MCF 10A (cell line): ENCODE data around the gene MEIS3. TPM values are rescaled to one million over a fixed set of nuclear protein-coding genes. Genes with fewer than 3 reads are reported as not detected.

Experiments
- BruUV-seq: library from RNA; stranded (reverse); fragments of 400-500 nt; replicated peaks from 2 replicates; lab custom pipeline; 2021; lab: Mats Ljungman, UMichigan
- CTCF ChIA-PET: fragments of 300-600 bp; sonication (Branson Sonifier 250); formaldehyde crosslinking; extraction: SDS; loops from one replicate; lab custom pipeline; 2021; ENCODE audit warnings: antibody characterized with exemption, inconsistent platforms; lab: Yijun Ruan, JAX
- POLR2A ChIA-PET: fragments of 300-600, 350-650 bp; sonication (Branson Sonifier 250); formaldehyde crosslinking; extraction: SDS; loops from one replicate; lab custom pipeline; 2020; ENCODE audit warnings: antibody characterized with exemption, inconsistent platforms; lab: Yijun Ruan, JAX
- DNase-seq: peaks from one replicate; pipeline ENCODE4 v3.0.0-alpha.2; 2018; ENCODE audit not compliant: unreplicated experiment
- H3K27ac Mint-ChIP-seq: one replicate; pipeline ENCODE4 v1.8.0; 2022; ENCODE audit warnings: mild to moderate bottlenecking, low read depth, mixed read lengths; ENCODE audit not compliant: unreplicated experiment
- H3K27me3 Mint-ChIP-seq: one replicate; pipeline ENCODE4 v1.8.0; 2022; ENCODE audit warnings: mixed read lengths; ENCODE audit not compliant: insufficient read depth, unreplicated experiment
- H3K36me3 Mint-ChIP-seq: one replicate; pipeline ENCODE4 v1.8.0; 2022; ENCODE audit warnings: mild to moderate bottlenecking, moderate library complexity, mixed read lengths; ENCODE audit not compliant: insufficient read depth, unreplicated experiment
- H3K4me1 Mint-ChIP-seq: one replicate; pipeline ENCODE4 v1.8.0; 2022; ENCODE audit warnings: mixed read lengths; ENCODE audit not compliant: insufficient read depth, unreplicated experiment
- H3K4me3 Mint-ChIP-seq: one replicate; pipeline ENCODE4 v1.8.0; 2022; ENCODE audit warnings: mild to moderate bottlenecking, moderate library complexity, mixed read lengths; ENCODE audit not compliant: unreplicated experiment
- H3K9me3 Mint-ChIP-seq: one replicate; pipeline ENCODE4 v1.8.0; 2022; ENCODE audit warnings: mixed read lengths; ENCODE audit not compliant: unreplicated experiment
- intact Hi-C: fragments of 100-400 bp; cut with micrococcal nuclease; formaldehyde crosslinking; loops from 2 replicates; pipeline ENCODE4 v1.14.1; 2022
- total RNA-seq: library from RNA; stranded (reverse); gene quantifications from 2 replicates; pipeline ENCODE4 v1.2.3, GENCODE V29; 2022
- TF ChIP-seq, protein P1 (sequence below): fragments of 200-600 bp; IDR thresholded peaks from one replicate; pipeline ENCODE4 v1.8.0; 2022; ENCODE audit warnings: antibody characterized with exemption, mild to moderate bottlenecking; ENCODE audit not compliant: unreplicated experiment

Gene MEIS3
- total RNA-seq, 1 experiment from 2014 or later: 6.6 TPM

DNA sequence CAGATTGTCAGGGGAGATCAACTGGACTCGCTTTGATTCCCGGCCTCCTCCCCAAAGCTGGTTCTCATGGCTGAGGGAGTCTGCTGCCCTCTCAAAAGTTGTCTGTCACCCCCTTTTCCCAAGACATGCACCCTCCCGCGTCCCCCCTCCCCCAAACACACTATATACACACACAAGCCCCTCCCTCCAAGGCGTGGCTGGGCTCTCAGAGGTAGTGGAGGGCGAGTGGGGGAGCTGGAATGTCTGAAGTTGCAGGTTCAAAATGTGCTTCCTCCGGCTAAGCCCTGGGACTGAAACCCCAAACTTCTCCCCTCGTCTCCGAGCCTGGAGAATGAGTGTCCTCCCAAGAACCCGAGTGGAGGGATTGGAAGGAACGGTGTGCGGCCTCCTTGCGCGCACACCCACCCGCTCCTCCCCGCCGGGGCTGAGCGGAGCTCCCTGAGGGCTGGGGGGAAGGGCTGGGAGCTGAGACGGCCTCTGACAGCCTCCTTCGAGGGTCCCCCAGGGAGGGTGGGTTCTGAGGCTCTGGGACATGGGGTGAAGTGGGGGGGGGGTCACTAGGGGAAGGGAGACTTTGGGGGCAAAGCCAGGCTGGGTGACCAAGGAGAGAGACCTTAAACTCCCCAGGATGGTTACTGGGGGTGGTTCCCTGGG lies 9.9 kb upstream of the MEIS3 start:
- Mint-ChIP-seq H3K9me3 (no peaks in the 10 kb centered on the region), H3K4me1 (no peaks in the 10 kb centered on the region), H3K36me3 (no peaks in the 10 kb centered on the region), H3K4me3 (no peak overlapping the region), H3K27ac (no peak overlapping the region), H3K27me3 (no peaks in the 10 kb centered on the region)
- TF ChIP-seq, protein P1, sequence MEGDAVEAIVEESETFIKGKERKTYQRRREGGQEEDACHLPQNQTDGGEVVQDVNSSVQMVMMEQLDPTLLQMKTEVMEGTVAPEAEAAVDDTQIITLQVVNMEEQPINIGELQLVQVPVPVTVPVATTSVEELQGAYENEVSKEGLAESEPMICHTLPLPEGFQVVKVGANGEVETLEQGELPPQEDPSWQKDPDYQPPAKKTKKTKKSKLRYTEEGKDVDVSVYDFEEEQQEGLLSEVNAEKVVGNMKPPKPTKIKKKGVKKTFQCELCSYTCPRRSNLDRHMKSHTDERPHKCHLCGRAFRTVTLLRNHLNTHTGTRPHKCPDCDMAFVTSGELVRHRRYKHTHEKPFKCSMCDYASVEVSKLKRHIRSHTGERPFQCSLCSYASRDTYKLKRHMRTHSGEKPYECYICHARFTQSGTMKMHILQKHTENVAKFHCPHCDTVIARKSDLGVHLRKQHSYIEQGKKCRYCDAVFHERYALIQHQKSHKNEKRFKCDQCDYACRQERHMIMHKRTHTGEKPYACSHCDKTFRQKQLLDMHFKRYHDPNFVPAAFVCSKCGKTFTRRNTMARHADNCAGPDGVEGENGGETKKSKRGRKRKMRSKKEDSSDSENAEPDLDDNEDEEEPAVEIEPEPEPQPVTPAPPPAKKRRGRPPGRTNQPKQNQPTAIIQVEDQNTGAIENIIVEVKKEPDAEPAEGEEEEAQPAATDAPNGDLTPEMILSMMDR: no peak
- intact Hi-C loops: no loop called here
- ChIA-PET POLR2A (interaction anchor here (1.0 to 1.1 kb wide), 2 partner anchors 87 to 314 kb away, joined by 3 to 5 read pairs; no protein-coding TSS in a partner anchor), CTCF (interaction anchor here (1.0 to 2.0 kb wide), 7 partner anchors 7 to 283 kb away, joined by 3 to 17 read pairs (median 5); no protein-coding TSS in a partner anchor)
- no TSS peak for BruUV-seq
- DNase-seq: no peak

DNA sequence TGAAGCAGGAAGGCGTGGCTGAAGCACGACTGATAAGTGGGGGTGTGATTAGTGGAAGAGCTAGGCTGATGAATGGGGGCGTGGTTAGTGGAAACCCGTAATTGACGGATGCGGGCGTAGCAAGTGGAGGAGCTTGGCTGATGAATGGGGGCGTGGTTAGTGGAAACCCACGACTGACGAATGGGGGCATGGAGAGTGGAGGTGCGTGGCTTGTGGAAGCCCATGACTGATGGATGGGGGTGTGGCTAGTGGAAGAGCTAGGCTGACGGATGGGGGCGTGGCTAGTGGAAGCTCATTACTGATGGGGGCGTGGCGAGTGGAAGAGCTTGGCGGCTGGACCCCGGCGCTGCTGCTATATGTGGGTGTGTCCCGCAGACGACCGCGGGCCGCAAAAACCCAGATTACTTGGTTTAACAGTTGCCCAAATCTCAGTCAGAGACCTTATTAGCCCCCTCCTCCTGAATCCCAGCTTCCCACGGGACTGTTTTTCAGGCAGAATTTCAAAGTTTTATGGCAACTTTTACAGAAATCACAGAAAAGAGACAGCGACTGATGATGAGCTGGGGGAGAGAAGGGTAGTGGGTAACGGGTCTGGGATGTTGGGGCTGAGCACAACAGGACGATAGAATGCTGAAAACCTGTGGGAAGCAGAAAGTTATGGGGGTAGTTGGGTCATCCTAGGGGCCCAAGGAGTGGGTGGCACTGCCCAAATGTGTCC lies 9.0 kb upstream of the MEIS3 start:
- H3K4me3 Mint-ChIP-seq: no peak overlapping the region
- ChIA-PET CTCF (interaction anchor here (0.5 to 2.0 kb wide), 39 partner anchors 8 to 1022 kb away, joined by 3 to 17 read pairs (median 3); partner anchors contain the start of gene DHX34), POLR2A (interaction anchor here (0.6 to 1.5 kb wide), 9 partner anchors 37 to 317 kb away, joined by 3 to 7 read pairs (median 4); partner anchors contain the start of genes DHX34 and NOP53)
- TF ChIP-seq, protein P1: no peak
- H3K9me3 Mint-ChIP-seq: no peaks in the 10 kb centered on the region
- no peaks in the 10 kb centered on the region for H3K4me1 Mint-ChIP-seq
- intact Hi-C loops: no loop called here
- no peak overlapping the region for H3K27ac Mint-ChIP-seq
- DNase-seq: peak; percentile 98
- BruUV-seq: no TSS peak
- H3K27me3 Mint-ChIP-seq: peaks cover 7% of the 10 kb centered on the region
- H3K36me3 Mint-ChIP-seq: no peaks in the 10 kb centered on the region

DNA sequence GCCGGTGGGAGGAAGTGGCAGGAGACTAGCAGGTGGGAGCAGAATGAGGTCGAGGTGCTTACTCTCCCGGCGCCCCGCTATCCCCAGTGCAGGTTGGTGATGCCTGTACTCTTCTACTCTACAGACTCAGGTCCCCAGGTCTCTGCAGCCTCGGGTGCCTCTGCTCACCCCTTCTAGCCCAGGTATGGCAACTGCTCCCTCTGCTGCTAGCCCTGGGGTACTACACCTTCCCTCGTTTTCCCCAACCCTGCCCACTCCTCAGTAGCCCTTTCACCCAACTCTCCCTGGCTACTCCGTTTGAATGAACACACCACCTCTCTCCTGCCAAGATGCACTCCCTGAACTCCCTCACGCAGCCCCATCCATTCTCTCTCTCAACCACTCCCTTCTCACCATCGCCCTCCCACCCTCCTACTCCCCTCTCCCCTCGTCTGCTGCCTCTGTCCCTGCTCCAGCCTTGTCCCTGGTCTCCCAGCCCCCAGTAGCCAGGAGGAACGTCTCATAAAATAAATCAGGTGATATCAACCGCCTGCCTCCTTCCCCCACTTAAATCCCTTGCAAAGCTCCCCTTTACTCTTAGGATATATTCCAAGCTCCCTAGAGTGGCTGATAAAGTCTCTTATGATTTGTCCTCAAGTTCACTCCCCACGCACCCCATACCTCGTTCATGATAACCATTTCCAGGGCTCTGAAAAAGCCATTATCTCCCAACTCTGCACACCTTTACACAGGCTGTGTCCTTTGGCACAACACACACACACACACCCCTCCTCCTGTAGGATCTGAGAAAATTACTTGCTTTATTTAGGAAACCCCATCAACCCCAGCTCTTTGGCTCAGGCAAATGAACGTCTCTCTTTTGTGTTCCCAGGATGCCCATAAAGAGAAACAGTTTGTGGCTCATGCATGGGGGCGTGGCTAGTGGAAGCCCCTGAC lies 8.2 kb upstream of the MEIS3 start:
- peak; percentile 74 for DNase-seq
- CTCF ChIA-PET: interaction anchor here (0.5 to 2.4 kb wide), 40 partner anchors 9 to 860 kb away, joined by 3 to 17 read pairs (median 3); partner anchors contain the start of gene DHX34
- H3K27me3 Mint-ChIP-seq: peaks cover 15% of the 10 kb centered on the region
- POLR2A ChIA-PET: interaction anchor here (0.6 to 1.5 kb wide), 7 partner anchors 36 to 318 kb away, joined by 3 to 7 read pairs (median 4); partner anchors contain the start of genes DHX34 and NOP53
- no peaks in the 10 kb centered on the region for H3K36me3 Mint-ChIP-seq
- H3K4me3 Mint-ChIP-seq: no peak overlapping the region
- intact Hi-C loops: loop anchor here (1.0 kb wide), 2 partner anchors 131 to 143 kb away; no protein-coding TSS in a partner anchor
- TF ChIP-seq, protein P1: peak; percentile 88
- no TSS peak for BruUV-seq
- H3K27ac Mint-ChIP-seq: no peak overlapping the region
- H3K9me3 Mint-ChIP-seq: no peaks in the 10 kb centered on the region
- H3K4me1 Mint-ChIP-seq: peaks cover under 1% of the 10 kb centered on the region
